ENCODE data around the gene SIGLEC12. TPM values are rescaled to one million over a fixed set of nuclear protein-coding genes. Genes with fewer than 3 reads are reported as not detected.
"Not testable (repeated sequence)": the region's sequence is repeated elsewhere in the genome, so short reads cannot be mapped to it uniquely, and the experiment has no call there.

Gene SIGLEC12
- total RNA-seq, 1 donor from 2014 or later, result 0.11 TPM

DNA sequence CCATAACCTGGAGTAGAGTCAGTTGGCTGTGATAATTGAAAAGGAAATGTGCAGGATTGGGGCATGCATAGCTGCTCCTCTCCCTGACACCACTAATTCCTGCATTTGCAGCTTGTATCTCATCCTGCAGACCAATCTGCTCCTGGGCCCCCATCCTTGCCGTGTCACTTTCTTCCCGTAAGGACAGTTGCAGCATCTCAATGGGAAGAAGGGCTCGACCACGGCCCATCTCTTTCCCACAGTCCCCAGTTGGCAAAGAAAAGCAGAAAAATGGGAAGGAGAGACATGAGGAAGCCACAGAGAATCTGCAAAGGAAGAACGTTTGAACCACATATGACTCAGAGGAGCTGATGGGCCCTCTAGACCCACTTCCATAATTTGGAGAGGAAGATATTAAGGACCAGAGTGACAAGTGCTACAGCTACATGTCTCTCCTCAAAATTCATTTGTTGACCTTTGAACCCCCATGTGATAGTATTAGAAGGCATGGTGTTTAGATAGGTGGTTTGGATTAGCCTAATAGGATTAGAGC, 1.8 kb upstream of the SIGLEC12 start:
- H3K4me3 ChIP-seq, result no peak overlapping the region
- H3K27ac ChIP-seq (replicated peaks), result no peak overlapping the region
- H3K4me1 ChIP-seq, result no peaks in the 10 kb centered on the region
- peaks cover 19% of the 10 kb centered on the region for H3K9me3 ChIP-seq (replicated peaks)
- DNase-seq, result no peak
- TF ChIP-seq, protein P1, sequence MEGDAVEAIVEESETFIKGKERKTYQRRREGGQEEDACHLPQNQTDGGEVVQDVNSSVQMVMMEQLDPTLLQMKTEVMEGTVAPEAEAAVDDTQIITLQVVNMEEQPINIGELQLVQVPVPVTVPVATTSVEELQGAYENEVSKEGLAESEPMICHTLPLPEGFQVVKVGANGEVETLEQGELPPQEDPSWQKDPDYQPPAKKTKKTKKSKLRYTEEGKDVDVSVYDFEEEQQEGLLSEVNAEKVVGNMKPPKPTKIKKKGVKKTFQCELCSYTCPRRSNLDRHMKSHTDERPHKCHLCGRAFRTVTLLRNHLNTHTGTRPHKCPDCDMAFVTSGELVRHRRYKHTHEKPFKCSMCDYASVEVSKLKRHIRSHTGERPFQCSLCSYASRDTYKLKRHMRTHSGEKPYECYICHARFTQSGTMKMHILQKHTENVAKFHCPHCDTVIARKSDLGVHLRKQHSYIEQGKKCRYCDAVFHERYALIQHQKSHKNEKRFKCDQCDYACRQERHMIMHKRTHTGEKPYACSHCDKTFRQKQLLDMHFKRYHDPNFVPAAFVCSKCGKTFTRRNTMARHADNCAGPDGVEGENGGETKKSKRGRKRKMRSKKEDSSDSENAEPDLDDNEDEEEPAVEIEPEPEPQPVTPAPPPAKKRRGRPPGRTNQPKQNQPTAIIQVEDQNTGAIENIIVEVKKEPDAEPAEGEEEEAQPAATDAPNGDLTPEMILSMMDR (IDR thresholded peaks at IDR 0.05; ENCODE audit: borderline replicate concordance), result no peak
- peaks cover 35% of the 10 kb centered on the region for H3K27me3 ChIP-seq (ENCODE audit: low read depth)
- no peaks in the 10 kb centered on the region for H3K36me3 ChIP-seq
- intact Hi-C loops (cut with micrococcal nuclease), result no loop called here

DNA sequence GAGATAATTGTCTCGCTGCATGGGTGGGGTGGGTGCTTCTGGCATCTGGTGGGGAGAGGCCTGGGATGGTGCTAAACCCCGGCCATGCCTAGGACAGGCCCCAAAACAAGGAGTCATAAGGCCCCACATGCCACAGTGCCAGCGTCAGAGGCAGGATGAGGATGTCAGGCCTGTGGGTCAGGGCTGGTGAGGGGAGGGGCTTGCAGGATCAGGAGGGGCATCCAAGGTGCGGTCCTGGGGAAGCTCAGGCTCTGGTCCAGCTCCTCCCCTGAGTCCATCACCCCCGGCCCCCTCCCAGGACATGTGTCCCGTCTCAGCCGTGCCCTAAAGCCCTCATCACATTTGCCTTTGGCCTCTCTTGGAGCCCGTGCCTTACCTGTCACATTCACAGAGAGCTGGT, 669 bp downstream of the SIGLEC12 start:
- Histone ChIP-seq H3K27me3 (ENCODE audit: low read depth) (peaks cover 25% of the 10 kb centered on the region), H3K9me3 (replicated peaks) (peaks cover 19% of the 10 kb centered on the region)
- intact Hi-C loops (cut with micrococcal nuclease); H3K4me3 ChIP-seq; H3K27ac ChIP-seq (replicated peaks); H3K36me3 ChIP-seq; DNase-seq; H3K4me1 ChIP-seq: not testable (repeated sequence)

DNA sequence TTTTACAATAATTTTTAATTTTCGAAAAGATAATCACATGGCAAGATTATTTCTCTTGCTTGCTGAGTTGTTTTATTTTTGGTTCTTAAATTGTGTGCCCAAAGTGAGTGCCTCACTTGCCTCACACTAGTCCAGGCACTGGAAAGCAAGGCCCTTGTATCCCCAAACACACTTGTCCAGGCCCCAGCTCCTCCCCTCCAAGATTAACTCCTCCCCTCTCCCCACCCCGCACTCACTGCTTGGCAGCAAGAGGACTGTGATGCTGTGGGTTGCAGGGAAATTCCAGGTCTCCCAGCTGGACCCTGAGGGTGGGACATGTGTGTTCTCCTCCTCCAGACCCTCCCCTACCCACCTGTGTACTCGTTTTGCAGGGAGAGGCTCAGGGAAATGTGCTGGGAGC, 3.9 kb downstream of the SIGLEC12 start:
- DNase-seq, result no peak
- TF ChIP-seq, protein P1 (IDR thresholded peaks at IDR 0.05; ENCODE audit: borderline replicate concordance), result no peak
- no peak overlapping the region for H3K27ac ChIP-seq (replicated peaks)
- H3K9me3 ChIP-seq (replicated peaks), result no peaks in the 10 kb centered on the region
- no peaks in the 10 kb centered on the region for H3K36me3 ChIP-seq
- no peaks in the 10 kb centered on the region for H3K4me1 ChIP-seq
- H3K27me3 ChIP-seq (ENCODE audit: low read depth), result peaks cover 44% of the 10 kb centered on the region
- intact Hi-C loops (cut with micrococcal nuclease), result no loop called here
- H3K4me3 ChIP-seq, result no peak overlapping the region

DNA sequence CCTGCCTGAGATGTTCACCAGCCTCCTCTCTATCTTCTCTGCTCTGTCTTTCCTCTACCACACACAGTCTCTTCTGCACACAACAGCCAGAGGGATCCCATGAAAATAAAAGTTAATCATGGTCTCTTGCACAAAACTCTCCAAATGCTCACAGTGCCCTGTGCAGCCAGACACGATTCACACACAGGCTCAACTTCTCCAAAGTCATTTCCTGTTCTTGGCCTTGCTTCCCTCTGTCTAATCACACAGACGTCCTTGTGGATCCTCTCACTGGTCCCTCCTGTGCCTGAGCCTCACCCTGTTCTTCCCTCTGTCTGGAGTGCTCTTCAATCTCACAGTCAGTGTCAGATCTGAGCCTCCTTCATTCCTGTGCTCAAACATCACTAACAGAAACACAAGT, 7.8 kb downstream of the SIGLEC12 start:
- Histone ChIP-seq H3K9me3 (replicated peaks) (no peaks in the 10 kb centered on the region), H3K4me3 (no peak overlapping the region), H3K27me3 (ENCODE audit: low read depth) (peaks cover 55% of the 10 kb centered on the region), H3K27ac (replicated peaks) (no peak overlapping the region), H3K36me3 (no peaks in the 10 kb centered on the region), H3K4me1 (no peaks in the 10 kb centered on the region)
- intact Hi-C loops (cut with micrococcal nuclease), result no loop called here
- no peak for DNase-seq
- TF ChIP-seq, protein P1 (IDR thresholded peaks at IDR 0.05; ENCODE audit: borderline replicate concordance), result no peak

DNA sequence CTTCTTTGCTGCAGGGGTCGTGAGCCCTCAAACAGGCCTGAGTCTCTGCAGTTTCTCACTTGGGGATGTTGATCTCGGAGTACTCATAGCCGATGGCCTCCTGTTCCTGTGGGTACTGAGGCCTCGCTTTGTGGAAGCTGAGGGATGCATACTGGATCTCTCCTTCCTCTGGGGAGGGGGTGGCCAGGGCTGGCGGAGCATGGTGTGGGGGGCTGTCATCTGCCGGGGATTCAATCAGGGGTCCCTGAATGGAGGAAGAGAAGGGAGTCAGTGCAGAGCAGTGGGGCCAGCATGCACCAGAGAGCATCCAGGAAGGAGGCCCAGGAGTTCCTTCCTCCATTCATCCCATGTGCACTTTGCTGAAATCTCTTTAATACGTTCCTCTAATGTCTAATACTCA, 10.0 kb downstream of the SIGLEC12 start:
- TF ChIP-seq, protein P1 (IDR thresholded peaks at IDR 0.05; ENCODE audit: borderline replicate concordance), result no peak
- Histone ChIP-seq H3K4me3 (no peak overlapping the region), H3K27ac (replicated peaks) (no peak overlapping the region), H3K4me1 (no peaks in the 10 kb centered on the region), H3K36me3 (no peaks in the 10 kb centered on the region), H3K27me3 (ENCODE audit: low read depth) (peaks cover 66% of the 10 kb centered on the region), H3K9me3 (replicated peaks) (no peaks in the 10 kb centered on the region)
- no peak for DNase-seq
- intact Hi-C loops (cut with micrococcal nuclease), result no loop called here

DNA sequence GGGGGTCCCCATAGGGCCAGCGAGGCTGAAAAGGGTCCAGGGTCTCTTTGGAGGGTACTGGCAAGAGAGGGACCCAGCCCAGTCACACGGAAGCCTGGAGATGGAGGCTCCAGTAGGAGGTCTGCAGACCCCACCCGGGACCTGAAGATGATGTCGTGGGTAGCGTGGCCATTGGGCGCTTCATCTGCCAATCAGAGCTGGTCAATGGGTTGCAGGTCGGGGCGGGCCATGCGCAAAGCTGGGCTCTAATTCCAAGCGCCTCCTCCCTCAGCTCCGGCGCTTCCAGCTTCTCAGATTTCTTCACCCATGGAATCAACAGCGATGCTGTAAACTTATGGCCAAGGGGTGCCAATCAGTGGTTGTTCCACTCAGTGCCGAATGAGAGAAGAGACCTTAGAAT, 10.9 kb downstream of the SIGLEC12 start:
- Histone ChIP-seq H3K27ac (replicated peaks) (no peak overlapping the region), H3K36me3 (no peaks in the 10 kb centered on the region), H3K4me1 (no peaks in the 10 kb centered on the region), H3K9me3 (replicated peaks) (no peaks in the 10 kb centered on the region), H3K4me3 (no peak overlapping the region), H3K27me3 (ENCODE audit: low read depth) (peaks cover 75% of the 10 kb centered on the region)
- intact Hi-C loops (cut with micrococcal nuclease), result no loop called here
- DNase-seq, result no peak
- TF ChIP-seq, protein P1 (IDR thresholded peaks at IDR 0.05; ENCODE audit: borderline replicate concordance), result no peak

Data from left ventricle myocardium inferior (tissue), 1 donor.